IMR-90 (cell line): Measurements from ENCODE around the gene APP. TPM values are rescaled to one million over a fixed set of nuclear protein-coding genes. Genes with fewer than 3 reads are reported as not detected.

Experiments
- ATAC-seq: fragments of 200-7000 bp; cut with Tn5 transposase; 2 replicates; pipeline ENCODE4 v1.9.1; 2020; ENCODE audit warnings: low read depth, mild to moderate bottlenecking, moderate library complexity
- BruUV-seq: library from RNA; stranded (reverse); fragments of 400-500 nt; replicated peaks from 2 replicates; lab custom pipeline; 2021; lab: Mats Ljungman, UMichigan
- CTCF ChIA-PET: fragments of 300-600 bp; formaldehyde crosslinking; extraction: SDS; loops from one replicate; lab custom pipeline; 2021; ENCODE audit warnings: antibody characterized with exemption; lab: Yijun Ruan, JAX
- POLR2A ChIA-PET: fragments of 300-600 bp; sonication (Branson Sonifier 250); formaldehyde crosslinking; loops from one replicate; lab custom pipeline; 2022; ENCODE audit warnings: antibody characterized with exemption; ENCODE audit not compliant: unreplicated experiment; lab: Charles Lee
- DNase-seq: peaks from one replicate; pipeline ENCODE4 v3.0.0; 2013
- H2AFZ ChIP-seq: replicated peaks from 2 replicates; pipeline ENCODE3; 2013; ENCODE audit warnings: low read length, mild to moderate bottlenecking; ENCODE audit not compliant: poor library complexity
- H2AK5ac ChIP-seq: 2 replicates; pipeline ENCODE4 v1.6.1; 2013; ENCODE audit warnings: low read depth, low read length, inconsistent platforms
- H2AK9ac ChIP-seq: replicated peaks from 2 replicates; pipeline ENCODE3; 2013; ENCODE audit warnings: mild to moderate bottlenecking, low read depth, low read length, moderate library complexity; ENCODE audit not compliant: poor library complexity
- H2BK120ac ChIP-seq: 2 replicates; pipeline ENCODE4 v1.6.1; 2013; ENCODE audit warnings: low read depth, low read length, inconsistent platforms
- H2BK15ac ChIP-seq: 3 replicates; pipeline ENCODE4 v1.6.1; 2013; ENCODE audit warnings: low read depth, low read length, inconsistent platforms
- H2BK20ac ChIP-seq: 2 replicates; pipeline ENCODE4 v1.6.1; 2013; ENCODE audit warnings: low read depth, mild to moderate bottlenecking, inconsistent platforms, low read length, moderate library complexity
- H2BK5ac ChIP-seq: 2 replicates; pipeline ENCODE4 v1.6.1; 2013; ENCODE audit warnings: mild to moderate bottlenecking, low read depth, low read length, inconsistent platforms; ENCODE audit not compliant: poor library complexity, severe bottlenecking
- H3K14ac ChIP-seq: replicated peaks from 2 replicates; pipeline ENCODE4 v1.6.1; 2013; ENCODE audit warnings: low read depth, low read length, inconsistent platforms
- H3K18ac ChIP-seq: 2 replicates; pipeline ENCODE4 v1.6.1; 2013; ENCODE audit warnings: low read depth, low read length, control low read depth
- H3K23ac ChIP-seq: 2 replicates; pipeline ENCODE4 v1.6.1; 2013; ENCODE audit warnings: low read depth, low read length, inconsistent platforms
- H3K27ac ChIP-seq: 2 replicates; pipeline ENCODE4 v1.5.1; 2013; ENCODE audit warnings: mild to moderate bottlenecking, control low read depth, low read length; ENCODE audit not compliant: insufficient read depth
- H3K27me3 ChIP-seq: 2 replicates; pipeline ENCODE4 v1.6.1; 2013; ENCODE audit warnings: low read length; ENCODE audit not compliant: control insufficient read depth, insufficient read depth
- H3K36me3 ChIP-seq: 2 replicates; pipeline ENCODE4 v1.6.1; 2013; ENCODE audit warnings: low read length, mixed read lengths; ENCODE audit not compliant: control insufficient read depth, insufficient read depth
- H3K4ac ChIP-seq: 2 replicates; pipeline ENCODE4 v1.6.1; 2013; ENCODE audit warnings: low read depth, low read length, inconsistent platforms
- H3K4me1 ChIP-seq: 2 replicates; pipeline ENCODE4 v1.6.1; 2013; ENCODE audit warnings: low read length, mixed read lengths; ENCODE audit not compliant: control insufficient read depth, insufficient read depth
- H3K4me2 ChIP-seq: 2 replicates; pipeline ENCODE4 v1.6.1; 2013; ENCODE audit warnings: low read depth, mild to moderate bottlenecking, control low read depth, low read length, moderate library complexity
- H3K4me3 ChIP-seq: 2 replicates; pipeline ENCODE4 v1.5.1; 2013; ENCODE audit warnings: low read depth, mild to moderate bottlenecking, control low read depth, low read length, moderate library complexity; ENCODE audit not compliant: insufficient read depth
- H3K56ac ChIP-seq: 2 replicates; pipeline ENCODE4 v1.6.1; 2013; ENCODE audit warnings: low read length, inconsistent platforms; ENCODE audit not compliant: insufficient read depth; ENCODE audit errors: extremely low read depth
- H3K79me1 ChIP-seq, 2 experiments: 2 replicates each; pipeline ENCODE4 v1.6.1; 2013; ENCODE audit warnings: low read length in 2 of 2, inconsistent platforms in 1 of 2, low read depth in 1 of 2
- H3K9ac ChIP-seq: 2 replicates; pipeline ENCODE4 v1.6.1; 2013; ENCODE audit warnings: low read depth, low read length, control low read depth
- H3K9me1 ChIP-seq: 2 replicates; pipeline ENCODE4 v1.6.1; 2013; ENCODE audit warnings: low read length, inconsistent platforms; ENCODE audit not compliant: insufficient read depth
- H3K9me3 ChIP-seq: 2 replicates; pipeline ENCODE4 v1.6.1; 2013; ENCODE audit warnings: low read length; ENCODE audit not compliant: control insufficient read depth, insufficient read depth
- H4K20me1 ChIP-seq: 2 replicates; pipeline ENCODE4 v1.6.1; 2013; ENCODE audit warnings: low read length, inconsistent platforms; ENCODE audit not compliant: insufficient read depth
- H4K5ac ChIP-seq: 2 replicates; pipeline ENCODE4 v1.6.1; 2013; ENCODE audit warnings: mild to moderate bottlenecking, low read depth, low read length, control low read depth
- H4K8ac ChIP-seq, 2 experiments: 2 replicates each; pipeline ENCODE4 v1.6.1; 2013; ENCODE audit warnings: low read depth in 2 of 2, low read length in 2 of 2, control low read depth in 1 of 2, inconsistent platforms in 1 of 2
- H4K91ac ChIP-seq: 2 replicates; pipeline ENCODE4 v1.6.1; 2013; ENCODE audit warnings: low read depth, low read length, inconsistent platforms; ENCODE audit not compliant: insufficient read depth
- BHLHE40 ChIP-seq: fragments of 150-350 bp; IDR thresholded peaks from 2 replicates; pipeline ENCODE4 v1.6.1; 2016; ENCODE audit warnings: mild to moderate bottlenecking, low read depth, low read length
- CEBPB ChIP-seq: IDR thresholded peaks from 2 replicates; pipeline ENCODE4 v1.6.1; 2012; ENCODE audit warnings: low read depth, low read length, improper control_type of control experiment
- WGBS, 2 experiments: methylation state at CpG; one replicate each; pipeline versions ENCODE4 v1.1.5 to v1.1.7; 2013; ENCODE audit warnings: missing lambda C conversion rate in 2 of 2; ENCODE audit not compliant: insufficient read length in 1 of 2; ENCODE audit errors: extremely low coverage in 2 of 2; 5-methylcytosine and 5-hydroxymethylcytosine counted together
- dilution Hi-C: fragments of 300-500 bp; cut with HindIII; formaldehyde crosslinking; loops from one replicate; pipeline ENCODE4 v1.14.3; 2018; ENCODE audit warnings: low sequenced_read_pairs; ENCODE audit not compliant: unreplicated experiment
- in situ Hi-C: fragments of 300-500 bp; cut with MboI; formaldehyde crosslinking; loops from 3 replicates; pipeline ENCODE4 v1.14.3; 2019; ENCODE audit warnings: low sequenced_read_pairs, inconsistent platforms, mixed read lengths
- intact Hi-C: fragments of 100-400 bp; cut with micrococcal nuclease; formaldehyde crosslinking; loops from 2 replicates; pipeline ENCODE4 v1.10.0; 2022
- polyA plus RNA-seq, 3 experiments: library from polyadenylated mRNA; depleted of rRNA; stranded (reverse); fragments of >200 nt; gene quantifications; 2 replicates each; pipeline ENCODE4 v1.2.3, GENCODE V29; 2012; ENCODE audit warnings: low replicate concordance in 1 of 3
- total RNA-seq: library from RNA; depleted of rRNA; stranded (reverse); fragments of >200 nt; gene quantifications from 2 replicates; pipeline ENCODE4 v1.2.3, GENCODE V29; 2012

Gene APP
- total and polyA plus RNA-seq, 2 of the 4 experiments (the other 2 are of a cell fraction) = 191 to 530 TPM

DNA sequence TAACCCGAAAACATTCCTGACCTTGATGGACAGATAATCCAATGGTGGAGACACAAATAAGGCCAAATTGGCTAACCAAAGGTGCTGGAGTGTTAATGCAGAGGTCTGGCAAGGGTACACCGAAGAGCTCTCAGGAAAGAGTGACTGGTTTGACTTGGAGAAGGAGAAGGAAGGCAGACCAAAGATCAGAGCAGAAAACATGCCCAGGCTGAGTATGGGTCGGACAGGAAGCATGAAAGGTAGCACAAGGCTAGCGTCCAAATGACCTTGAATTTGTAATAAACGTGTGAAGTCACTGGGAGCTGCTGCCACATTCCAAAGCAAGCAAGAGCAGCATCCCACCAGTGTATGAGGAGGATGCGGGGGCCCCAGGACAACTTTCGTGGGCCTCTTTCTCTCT lies 45.7 kb downstream of the APP start:
- Histone ChIP-seq H4K20me1 (peaks cover 36% of the 10 kb centered on the region), H3K4ac (peak overlapping the region; percentile 13), H2BK120ac (peak overlapping the region; percentile 36; the same call in 1 of the 2 replicates), H2AK9ac (no peak overlapping the region), H2AK5ac (peak overlapping the region; percentile 27), H3K27me3 (no peaks in the 10 kb centered on the region), H2BK20ac (peak overlapping the region; percentile 8; the same call in 1 of the 2 replicates), H2BK5ac (peak overlapping the region; percentile 4), H3K23ac (0 out of 2 replicates have a peak overlapping the region, but pooled peaks have one; percentile 18), H4K8ac (peak overlapping the region in 1 of 2 experiments; percentile 6; a peak in 1 of 4 replicates), H3K36me3 (no peaks in the 10 kb centered on the region), H3K4me2 (peak overlapping the region; percentile 66), H3K79me1 (peaks cover 24 to 76% of the 10 kb centered on the region in 2 experiments), H2BK15ac (no peak overlapping the region), H3K18ac (peak overlapping the region; percentile 1; the same call in 1 of the 2 replicates), H3K27ac (peak overlapping the region; percentile 32; the same call in 1 of the 2 replicates), H3K4me3 (no peak overlapping the region), H3K9me3 (no peaks in the 10 kb centered on the region), H3K9me1 (peaks cover 20% of the 10 kb centered on the region), H3K56ac (no peak overlapping the region), H2AFZ (no peak overlapping the region), H3K9ac (no peak overlapping the region), H4K91ac (0 out of 2 replicates have a peak overlapping the region, but pooled peaks have one; percentile 9), H3K14ac (peak overlapping the region; percentile 42), H3K4me1 (peaks cover 17% of the 10 kb centered on the region), H4K5ac (0 out of 2 replicates have a peak overlapping the region, but pooled peaks have one; percentile 13)
- TF ChIP-seq CEBPB (no peak), BHLHE40 (no peak)
- POLR2A ChIA-PET = no interaction called here
- no peak for DNase-seq
- CTCF ChIA-PET = interaction anchor here (0.8 kb wide), 2 partner anchors 15 to 45 kb away, joined by 3 to 4 read pairs; no protein-coding TSS in a partner anchor
- ATAC-seq = no peak
- dilution Hi-C loops = no loop called here
- in situ Hi-C loops = no loop called here
- no TSS peak for BruUV-seq
- WGBS, 2 experiments = no CpG with 5 or more reads among the region's 7 CpGs
- intact Hi-C loops = no loop called here
